SK-N-SH treated with all-trans-retinoic acid at 6 μM for 48 hours (cell line): ENCODE data around the gene TNP2.

Source experiments
- ATAC-seq: fragments of 200-7000 bp; cut with Tn5 transposase; 3 replicates; pipeline ENCODE4 v1.9.1; 2020; ENCODE audit warnings: mild to moderate bottlenecking, moderate library complexity
- ARNTL ChIP-seq: fragments of 450-650 bp; formaldehyde crosslinking; IDR thresholded peaks from 2 replicates; pipeline ENCODE4 v1.5.0; 2020; ENCODE audit warnings: low read depth, mild to moderate bottlenecking, moderate library complexity, borderline replicate concordance
- BACH2 ChIP-seq: fragments of 250-450 bp; sonication (Bioruptor Pico); IDR thresholded peaks from 2 replicates; pipeline ENCODE4 v1.9.0; 2021; ENCODE audit warnings: mild to moderate bottlenecking, borderline replicate concordance
- CSDC2 ChIP-seq: fragments of 250-450 bp; sonication (Bioruptor Pico); IDR thresholded peaks from 2 replicates; pipeline ENCODE4 v1.5.0; 2020; ENCODE audit warnings: mild to moderate bottlenecking, moderate library complexity
- ESRRG ChIP-seq: fragments of 250-450 bp; sonication (Bioruptor Pico); IDR thresholded peaks from 2 replicates; pipeline ENCODE4 v1.6.1; 2021; ENCODE audit warnings: mild to moderate bottlenecking
- GLIS3 ChIP-seq: fragments of 250-450 bp; sonication (Bioruptor Pico); IDR thresholded peaks from 2 replicates; pipeline ENCODE4 v1.5.0; 2020; ENCODE audit warnings: mild to moderate bottlenecking, moderate library complexity
- ISL1 ChIP-seq: fragments of 250-450 bp; sonication (Bioruptor Pico); IDR thresholded peaks from 2 replicates; pipeline ENCODE4 v2.1.2; 2022; ENCODE audit warnings: mild to moderate bottlenecking, moderate library complexity
- OSR1 ChIP-seq: fragments of 250-450 bp; sonication (Bioruptor Pico); IDR thresholded peaks from 2 replicates; pipeline ENCODE4 v1.8.0; 2022; ENCODE audit warnings: moderate library complexity, mild to moderate bottlenecking, inconsistent platforms
- PATZ1 ChIP-seq: fragments of 250-450 bp; sonication (Bioruptor Pico); IDR thresholded peaks from 2 replicates; pipeline ENCODE4 v1.8.0; 2020; ENCODE audit warnings: mild to moderate bottlenecking, moderate library complexity, borderline replicate concordance
- POU6F1 ChIP-seq: fragments of 250-450 bp; sonication (Bioruptor Pico); IDR thresholded peaks from 2 replicates; pipeline ENCODE4 v1.8.0; 2021; ENCODE audit warnings: low read depth, mild to moderate bottlenecking, moderate library complexity, borderline replicate concordance
- PPARA ChIP-seq: fragments of 250-450 bp; sonication (Bioruptor Pico); IDR thresholded peaks from 2 replicates; pipeline ENCODE4 v1.5.0; 2020; ENCODE audit warnings: mild to moderate bottlenecking, borderline replicate concordance
- RARB ChIP-seq: fragments of 250-450 bp; sonication (Bioruptor Pico); IDR thresholded peaks from 2 replicates; pipeline ENCODE4 v1.8.0; 2021; ENCODE audit warnings: mild to moderate bottlenecking, moderate library complexity
- SNAI2 ChIP-seq: fragments of 250-450 bp; sonication (Bioruptor Pico); IDR thresholded peaks from 2 replicates; pipeline ENCODE4 v1.5.0; 2020; ENCODE audit warnings: mild to moderate bottlenecking, moderate library complexity
- TCF4 ChIP-seq: fragments of 250-450 bp; sonication (Bioruptor Pico); IDR thresholded peaks from 2 replicates; pipeline ENCODE4 v1.8.0; 2021; ENCODE audit warnings: mild to moderate bottlenecking, moderate library complexity, borderline replicate concordance
- TOX ChIP-seq: fragments of 250-450 bp; sonication (Bioruptor Pico); IDR thresholded peaks from 2 replicates; pipeline ENCODE4 v1.8.0; 2021; ENCODE audit warnings: mild to moderate bottlenecking, moderate library complexity, borderline replicate concordance
- TSHZ2 ChIP-seq: fragments of 250-450 bp; sonication (Bioruptor Pico); IDR thresholded peaks from 2 replicates; pipeline ENCODE4 v1.5.0; 2020; ENCODE audit warnings: mild to moderate bottlenecking, moderate library complexity
- ZFP3 ChIP-seq: fragments of 250-450 bp; sonication (Bioruptor Pico); IDR thresholded peaks from 2 replicates; pipeline ENCODE4 v1.5.0; 2020; ENCODE audit warnings: mild to moderate bottlenecking, moderate library complexity
- ZFP30 ChIP-seq: fragments of 450-650 bp; formaldehyde crosslinking; IDR thresholded peaks from 2 replicates; pipeline ENCODE4 v1.5.0; 2022; ENCODE audit warnings: mild to moderate bottlenecking, moderate library complexity
- ZNF565 ChIP-seq: fragments of 450-650 bp; formaldehyde crosslinking; conservative IDR thresholded peaks from 2 replicates; pipeline ENCODE4 v1.5.0; 2020; ENCODE audit warnings: low read depth, mild to moderate bottlenecking, moderate library complexity
- ZNF70 ChIP-seq: fragments of 450-650 bp; formaldehyde crosslinking; IDR thresholded peaks from 2 replicates; pipeline ENCODE4 v1.5.0; 2020; ENCODE audit warnings: mild to moderate bottlenecking, moderate library complexity
- ZNF8 ChIP-seq: fragments of 450-650 bp; formaldehyde crosslinking; IDR thresholded peaks from 2 replicates; pipeline ENCODE4 v1.5.0; 2020; ENCODE audit warnings: mild to moderate bottlenecking, moderate library complexity
- TF ChIP-seq, protein P1 (sequence below): fragments of 250-450 bp; sonication (Bioruptor Pico); IDR thresholded peaks from 2 replicates; pipeline ENCODE4 v1.5.1; 2020; ENCODE audit warnings: low read depth, mild to moderate bottlenecking, moderate library complexity

Gene TNP2

GRCh38 chr16:11283820-11284248 is 14.7 kb upstream of the TNP2 start:
- peak; percentile 70 for ATAC-seq
- TF ChIP-seq ARNTL (CRISPR knock-in tag) (no peak), PATZ1 (CRISPR knock-in tag) (no peak), ZFP3 (CRISPR knock-in tag) (no peak), ZNF70 (CRISPR knock-in tag) (no peak), ZFP30 (CRISPR knock-in tag) (no peak), ZNF8 (no peak), ESRRG (CRISPR knock-in tag) (no peak), TSHZ2 (CRISPR knock-in tag) (no peak), TCF4 (CRISPR knock-in tag) (no peak), GLIS3 (CRISPR knock-in tag) (no peak), TOX (CRISPR knock-in tag) (no peak), ZNF565 (CRISPR knock-in tag) (no peak), CSDC2 (no peak), SNAI2 (CRISPR knock-in tag) (no peak), ISL1 (no peak)
- TF ChIP-seq, protein P1, sequence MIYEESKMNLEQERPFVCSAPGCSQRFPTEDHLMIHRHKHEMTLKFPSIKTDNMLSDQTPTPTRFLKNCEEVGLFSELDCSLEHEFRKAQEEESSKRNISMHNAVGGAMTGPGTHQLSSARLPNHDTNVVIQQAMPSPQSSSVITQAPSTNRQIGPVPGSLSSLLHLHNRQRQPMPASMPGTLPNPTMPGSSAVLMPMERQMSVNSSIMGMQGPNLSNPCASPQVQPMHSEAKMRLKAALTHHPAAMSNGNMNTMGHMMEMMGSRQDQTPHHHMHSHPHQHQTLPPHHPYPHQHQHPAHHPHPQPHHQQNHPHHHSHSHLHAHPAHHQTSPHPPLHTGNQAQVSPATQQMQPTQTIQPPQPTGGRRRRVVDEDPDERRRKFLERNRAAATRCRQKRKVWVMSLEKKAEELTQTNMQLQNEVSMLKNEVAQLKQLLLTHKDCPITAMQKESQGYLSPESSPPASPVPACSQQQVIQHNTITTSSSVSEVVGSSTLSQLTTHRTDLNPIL (CRISPR knock-in tag): no peak

DNA sequence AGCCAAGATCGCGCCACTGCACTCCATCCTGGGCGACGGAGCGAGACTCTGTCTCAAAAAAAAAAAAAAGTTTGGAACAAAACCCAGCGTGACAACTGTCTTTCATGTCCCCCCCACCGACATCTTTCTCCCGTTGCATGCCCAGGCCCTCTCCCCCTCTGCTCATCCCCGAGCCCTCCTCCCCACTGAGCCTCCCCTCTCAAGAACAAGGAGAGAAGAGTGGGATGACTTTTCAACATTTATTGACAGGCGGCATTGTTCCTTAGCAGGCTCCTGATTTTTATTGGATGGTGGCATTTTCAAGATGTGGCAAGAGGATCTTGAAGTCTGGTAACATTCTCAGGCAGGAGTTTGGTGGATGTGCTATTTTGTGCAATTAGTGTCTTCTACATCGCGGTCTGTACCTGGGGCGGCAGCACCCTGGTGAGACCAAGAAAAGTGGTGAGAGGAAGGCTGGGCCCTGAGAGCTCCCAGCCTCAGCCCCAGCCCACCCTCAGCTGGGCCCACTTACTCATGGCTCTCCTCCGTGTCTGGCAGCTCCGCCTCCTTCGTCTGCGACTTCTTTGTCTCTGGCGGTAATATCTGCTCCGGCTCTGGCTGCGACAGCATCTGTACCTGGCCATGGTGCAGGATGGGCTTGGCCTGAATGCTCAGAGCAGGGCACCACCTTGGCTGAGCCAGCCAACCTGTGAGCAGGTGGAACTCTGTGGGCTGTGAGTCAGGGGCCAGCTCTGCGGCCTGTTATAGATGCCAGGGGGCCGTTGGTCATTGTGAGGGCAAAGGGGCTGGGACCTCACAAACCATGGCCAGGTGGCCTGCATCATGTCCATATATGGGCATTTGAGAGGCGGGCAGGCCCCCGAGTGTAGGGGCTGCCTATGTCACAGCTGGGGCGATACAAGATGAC is 11.7 kb upstream of the TNP2 start, which contains the start of gene PRM1:
TSS of gene PRM1 (minus strand) at position 715 of the 907 bp plus-strand sequence. CDS start at position 623, 92 bp downstream.
- no peak for ATAC-seq
- TF ChIP-seq POU6F1 (CRISPR knock-in tag) (no peak), PPARA (CRISPR knock-in tag) (no peak), ESRRG (CRISPR knock-in tag) (no peak), ISL1 (no peak), PATZ1 (CRISPR knock-in tag) (no peak), ARNTL (CRISPR knock-in tag) (no peak), TCF4 (CRISPR knock-in tag) (no peak), ZFP3 (CRISPR knock-in tag) (no peak), BACH2 (CRISPR knock-in tag) (no peak), TOX (CRISPR knock-in tag) (no peak), RARB (CRISPR knock-in tag) (no peak), OSR1 (CRISPR knock-in tag) (no peak)
- TF ChIP-seq, protein P1 (CRISPR knock-in tag): no peak
